ENCODE data around the gene ZNF787.

ZNF787 gene

GRCh38 chr19:56142897-56143434, 21.9 kb upstream of the ZNF787 start:
- DNase-seq, result no peak

GRCh38 chr19:56142087-56142787, 21.1 kb upstream of the ZNF787 start:
- DNase-seq, result no peak

DNA sequence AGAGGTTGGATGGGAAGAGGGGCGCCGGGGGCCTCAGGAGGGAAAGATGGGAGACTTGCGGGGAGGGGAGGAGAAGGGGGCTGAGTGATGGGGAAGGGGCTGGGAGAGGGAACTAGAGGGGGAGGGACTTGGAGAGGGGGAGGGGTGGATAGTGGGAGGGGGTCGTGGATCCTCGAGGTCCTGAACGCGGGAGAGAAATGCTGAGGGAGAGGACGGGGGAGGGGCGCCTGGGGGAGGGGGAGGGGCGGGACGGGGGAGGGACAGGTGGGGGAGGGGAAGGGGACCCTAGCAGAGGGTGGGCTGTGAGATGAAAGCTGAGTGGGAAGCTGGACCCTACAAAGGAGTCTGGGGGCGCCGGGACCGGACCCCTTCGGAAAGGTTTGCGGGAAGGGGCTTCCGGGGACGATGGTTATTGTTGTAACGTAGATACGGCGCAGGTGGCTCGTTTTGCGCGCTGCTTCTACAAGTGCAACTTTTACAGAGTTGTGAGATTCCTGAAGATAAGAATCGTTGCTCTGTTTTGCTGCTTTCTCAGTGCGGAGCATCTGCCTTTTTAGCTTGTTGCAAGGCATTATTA, 20.4 kb upstream of the ZNF787 start:
- no peak for DNase-seq

DNA sequence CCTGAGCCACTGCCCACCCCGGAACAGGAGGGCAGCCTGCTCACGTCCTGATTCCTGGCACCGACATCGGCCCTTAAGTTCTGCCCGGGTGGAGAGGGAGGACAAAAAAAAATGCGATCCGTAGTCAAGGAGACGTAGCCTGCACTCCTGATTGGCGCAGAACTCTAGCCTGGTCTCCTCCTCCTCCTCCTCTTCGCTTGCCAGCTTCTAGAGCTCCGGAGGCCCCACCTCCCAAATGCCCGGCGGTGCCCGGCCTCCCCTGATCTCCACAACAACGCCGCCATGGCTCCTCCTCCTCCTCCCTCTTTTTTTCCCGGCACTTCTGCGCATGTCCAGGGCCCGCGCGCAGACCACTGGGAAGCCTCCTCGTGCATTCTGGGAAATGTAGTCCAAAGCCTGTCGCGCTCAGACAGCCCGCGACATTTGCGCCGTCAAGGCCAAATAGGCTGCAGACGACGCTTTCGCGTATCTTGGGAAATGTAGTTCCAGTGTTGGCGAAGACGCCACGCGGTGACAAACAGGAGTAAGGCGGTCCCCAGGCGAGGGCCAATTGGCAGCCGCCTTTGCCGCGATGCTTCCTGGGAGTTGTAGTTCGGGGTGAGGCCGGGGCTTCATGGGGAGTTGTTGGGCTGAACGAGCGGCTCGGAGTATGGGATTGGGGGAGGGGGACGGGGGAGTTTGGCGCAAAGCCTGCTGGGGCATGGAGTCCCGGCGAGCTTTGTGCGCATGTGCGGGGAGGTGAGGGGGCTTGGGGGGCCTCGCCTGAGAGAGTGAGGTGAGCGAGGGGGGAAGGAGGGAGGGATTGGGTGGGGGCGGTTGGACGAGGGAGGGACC, 19.7 kb upstream of the ZNF787 start, which contains the start of gene ZNF444:
Gene ZNF444 (plus strand): TSS at position 705 of the 834 bp plus-strand sequence. CDS start 5,625 bp downstream, outside the sequence.
- peak; percentile 99 for DNase-seq

- DNase-seq, result no peak
Measured at GRCh38 chr19:56139847-56140582, 18.9 kb upstream of the ZNF787 start.

GRCh38 chr19:56138069-56138468, 17.0 kb upstream of the ZNF787 start:
- DNase-seq, result no peak

DNA sequence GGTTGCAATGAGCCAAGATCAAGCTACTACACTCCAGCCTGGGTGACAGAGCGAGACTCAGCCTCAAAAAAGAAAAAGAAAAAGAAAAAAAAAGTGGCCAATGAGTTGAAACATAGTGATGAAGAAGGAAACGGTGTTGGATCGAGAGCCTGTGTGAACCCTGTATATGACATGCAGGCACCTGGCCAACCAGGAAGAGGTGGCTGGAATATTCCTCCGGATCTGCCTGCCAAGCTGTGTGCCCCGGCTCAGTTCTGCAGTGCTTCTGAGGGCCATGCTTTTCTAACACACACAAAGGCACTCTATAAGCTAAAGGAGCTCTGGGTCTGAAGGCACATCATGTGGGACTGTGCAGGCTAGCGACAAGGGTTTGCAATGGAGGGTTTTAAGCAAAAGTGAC, 16.3 kb upstream of the ZNF787 start:
- DNase-seq, result no peak

- no peak for DNase-seq
Measured at GRCh38 chr19:56136362-56136761, 15.3 kb upstream of the ZNF787 start.

DNA sequence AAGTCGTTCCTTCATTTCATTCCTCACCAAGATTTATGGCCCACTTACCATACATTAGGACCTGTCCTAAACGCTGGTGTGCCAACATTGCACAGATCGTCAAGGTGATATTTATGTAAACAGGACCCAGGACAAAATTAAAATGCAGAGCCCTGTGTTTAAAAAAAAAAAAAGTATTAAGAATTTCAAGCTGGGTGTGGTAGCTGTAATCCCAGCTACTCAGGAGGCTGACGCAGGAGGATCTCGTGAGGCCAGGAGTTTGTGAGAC, 13.5 kb upstream of the ZNF787 start:
- DNase-seq, result no peak

DNA sequence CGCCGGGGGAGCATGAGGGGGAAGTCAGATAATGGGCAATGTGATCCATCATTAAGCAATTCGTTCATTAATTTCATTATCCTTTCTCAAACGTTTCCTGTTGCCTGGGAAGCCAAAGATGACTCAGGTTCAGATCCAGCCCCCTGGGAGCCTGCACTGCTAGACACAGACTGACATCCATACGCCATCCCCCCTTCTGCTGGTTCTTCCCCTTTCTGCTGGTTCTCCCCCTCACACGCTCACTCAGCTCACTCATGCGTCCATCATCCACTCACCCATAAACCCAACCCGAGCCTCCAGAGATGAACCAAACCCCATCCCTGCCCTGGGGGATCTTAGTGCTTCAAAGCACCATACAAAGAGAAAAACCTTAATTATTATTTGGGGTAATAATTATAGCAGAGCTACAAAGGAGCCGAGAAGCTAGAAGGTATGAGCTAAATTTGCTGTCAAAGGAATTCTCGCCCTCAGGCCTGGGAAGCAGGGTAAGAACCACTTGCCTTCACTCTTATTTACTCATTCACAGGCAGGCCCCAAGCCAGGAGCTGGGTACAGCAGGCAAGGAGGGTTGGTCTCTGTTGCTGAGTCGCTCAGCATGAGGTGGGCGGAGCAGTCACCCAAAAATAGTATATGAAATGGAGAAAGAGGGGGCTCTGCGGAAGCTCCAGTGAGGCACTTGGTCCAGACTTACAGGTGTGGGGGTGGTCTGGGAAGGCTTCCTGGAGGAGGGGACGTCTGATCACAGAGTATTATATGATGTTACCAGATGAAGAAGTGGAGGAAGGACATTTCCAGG, 13.0 kb upstream of the ZNF787 start:
- no peak for DNase-seq

- DNase-seq, result no peak
Measured at GRCh38 chr19:56132316-56132822, 11.3 kb upstream of the ZNF787 start.

GRCh38 chr19:56131651-56132050, 10.6 kb upstream of the ZNF787 start:
- no peak for DNase-seq

DNA sequence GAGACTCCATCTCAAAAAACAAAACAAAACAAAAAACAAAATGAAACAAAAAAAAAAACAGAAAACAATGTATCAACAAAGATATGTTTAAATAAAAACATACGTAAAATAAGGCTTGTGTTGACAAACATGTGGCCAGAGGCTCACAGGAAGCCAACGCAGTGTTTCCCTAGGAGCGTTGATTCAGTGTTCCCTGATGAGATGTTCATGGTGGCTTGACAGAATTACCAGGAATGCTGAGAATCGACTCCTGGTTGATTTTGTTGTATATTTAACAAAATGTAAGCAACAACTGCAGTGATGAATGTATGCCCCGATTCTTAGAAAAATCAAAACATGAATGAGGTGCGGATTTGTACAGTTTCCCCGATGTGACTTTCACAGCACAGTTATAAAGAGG, 8.9 kb upstream of the ZNF787 start:
- no peak for DNase-seq

DNA sequence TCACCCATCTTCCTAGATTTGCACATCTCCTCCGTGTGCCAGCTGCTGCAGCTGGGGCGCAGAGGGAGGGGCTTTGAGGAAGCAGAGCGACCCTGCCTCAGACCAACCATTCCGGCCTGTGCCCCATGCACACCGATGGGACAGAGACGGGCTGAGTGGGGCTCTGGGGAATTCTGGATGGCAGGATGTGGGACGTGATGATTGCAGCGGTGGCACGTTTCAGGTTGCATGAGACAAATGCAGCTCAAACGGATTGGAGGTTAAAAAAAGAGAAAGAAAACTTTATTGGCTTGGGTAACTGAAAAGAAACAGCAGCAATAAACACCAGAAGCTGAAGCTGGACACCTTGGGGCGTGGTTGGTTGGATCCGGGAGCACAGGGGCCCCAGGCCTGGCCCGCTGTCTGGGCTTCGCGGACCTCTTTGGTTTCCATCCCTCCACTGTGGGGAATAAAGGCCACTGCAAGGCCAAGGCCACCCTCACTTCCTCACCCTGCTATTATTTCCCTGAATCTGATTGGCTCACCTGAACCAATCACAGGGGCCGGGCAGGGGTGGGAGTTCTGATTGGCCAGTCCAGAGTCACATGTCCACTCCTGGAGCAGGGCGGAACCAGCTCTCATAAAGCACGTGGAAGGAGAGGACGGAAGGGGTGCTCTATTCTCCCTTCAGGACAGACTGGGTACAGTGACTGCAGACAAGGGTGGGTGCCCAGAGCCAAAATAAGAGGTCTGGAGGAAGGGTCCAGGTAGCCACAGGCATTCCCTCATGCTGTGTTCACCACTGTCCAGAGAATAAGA, 6.1 kb upstream of the ZNF787 start:
- DNase-seq, result no peak

- no peak for DNase-seq
Measured at GRCh38 chr19:56125806-56126590, 4.9 kb upstream of the ZNF787 start.

GRCh38 chr19:56124578-56124977, 3.5 kb upstream of the ZNF787 start:
- DNase-seq, result no peak

- no peak for DNase-seq
Measured at GRCh38 chr19:56123266-56123891, 2.3 kb upstream of the ZNF787 start.

- DNase-seq, result no peak
Measured at GRCh38 chr19:56120371-56121179, 520 bp downstream of the ZNF787 start.

GRCh38 chr19:56120002-56120370, 1.1 kb downstream of the ZNF787 start:
- no peak for DNase-seq
